Astrocyte (in vitro differentiated cells and primary cell): ENCODE results near the gene ITSN1.

Experiments
- EZH2 ChIP-seq: IDR thresholded peaks from 2 replicates; pipeline ENCODE4 v1.6.1; 2012; ENCODE audit warnings: mild to moderate bottlenecking, low read length, inconsistent platforms; ENCODE audit not compliant: insufficient read depth
- TF ChIP-seq, protein P1 (sequence below): IDR thresholded peaks from 2 replicates; pipeline ENCODE4 v1.5.1; 2011; ENCODE audit warnings: low read depth, mild to moderate bottlenecking, inconsistent platforms, low read length, moderate library complexity; ENCODE audit not compliant: insufficient read depth

GRCh38 chr21:33660406-33660805, 18.1 kb downstream of the ITSN1 start:
- TF ChIP-seq, protein P1, sequence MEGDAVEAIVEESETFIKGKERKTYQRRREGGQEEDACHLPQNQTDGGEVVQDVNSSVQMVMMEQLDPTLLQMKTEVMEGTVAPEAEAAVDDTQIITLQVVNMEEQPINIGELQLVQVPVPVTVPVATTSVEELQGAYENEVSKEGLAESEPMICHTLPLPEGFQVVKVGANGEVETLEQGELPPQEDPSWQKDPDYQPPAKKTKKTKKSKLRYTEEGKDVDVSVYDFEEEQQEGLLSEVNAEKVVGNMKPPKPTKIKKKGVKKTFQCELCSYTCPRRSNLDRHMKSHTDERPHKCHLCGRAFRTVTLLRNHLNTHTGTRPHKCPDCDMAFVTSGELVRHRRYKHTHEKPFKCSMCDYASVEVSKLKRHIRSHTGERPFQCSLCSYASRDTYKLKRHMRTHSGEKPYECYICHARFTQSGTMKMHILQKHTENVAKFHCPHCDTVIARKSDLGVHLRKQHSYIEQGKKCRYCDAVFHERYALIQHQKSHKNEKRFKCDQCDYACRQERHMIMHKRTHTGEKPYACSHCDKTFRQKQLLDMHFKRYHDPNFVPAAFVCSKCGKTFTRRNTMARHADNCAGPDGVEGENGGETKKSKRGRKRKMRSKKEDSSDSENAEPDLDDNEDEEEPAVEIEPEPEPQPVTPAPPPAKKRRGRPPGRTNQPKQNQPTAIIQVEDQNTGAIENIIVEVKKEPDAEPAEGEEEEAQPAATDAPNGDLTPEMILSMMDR = no peak
- TF ChIP-seq EZH2 = no peak
